Neural crest cell (in vitro differentiated cells): ENCODE data around the gene KIF5A. TPM values are rescaled to one million over a fixed set of nuclear protein-coding genes. Genes with fewer than 3 reads are reported as not detected.

Source experiments
- DNase-seq: peaks from one replicate; pipeline ENCODE4 v3.0.0; 2021; ENCODE audit warnings: low read depth, mixed read lengths, low spot score
- H3K27ac Mint-ChIP-seq: one replicate; pipeline ENCODE4 v1.8.0; 2021; ENCODE audit warnings: mild to moderate bottlenecking, mixed read lengths; ENCODE audit not compliant: unreplicated experiment
- H3K27me3 Mint-ChIP-seq: 2 replicates; pipeline ENCODE4 v1.8.0; 2021; ENCODE audit warnings: low read depth, mild to moderate bottlenecking, mixed read lengths
- H3K36me3 Mint-ChIP-seq: 2 replicates; pipeline ENCODE4 v1.8.0; 2021; ENCODE audit warnings: low read depth, mild to moderate bottlenecking, mixed read lengths
- H3K4me1 Mint-ChIP-seq: 2 replicates; pipeline ENCODE4 v1.8.0; 2021; ENCODE audit warnings: mixed read lengths
- H3K4me3 Mint-ChIP-seq: one replicate; pipeline ENCODE4 v1.8.0; 2021; ENCODE audit warnings: mild to moderate bottlenecking, mixed read lengths
- H3K9me3 Mint-ChIP-seq: 2 replicates; pipeline ENCODE4 v1.8.0; 2021; ENCODE audit warnings: mixed read lengths
- total RNA-seq: library from RNA; stranded (reverse); gene quantifications from 2 replicates; pipeline ENCODE4 v1.2.1, GENCODE V29; 2021
- TF ChIP-seq, protein P1 (sequence below): fragments of 200-600 bp; sonication (generic); conservative IDR thresholded peaks from 2 replicates; pipeline ENCODE4 v1.5.0; 2021; ENCODE audit warnings: antibody characterized with exemption, mild to moderate bottlenecking

KIF5A gene
- total RNA-seq, 1 donor from 2014 or later: 20.8 TPM

DNA sequence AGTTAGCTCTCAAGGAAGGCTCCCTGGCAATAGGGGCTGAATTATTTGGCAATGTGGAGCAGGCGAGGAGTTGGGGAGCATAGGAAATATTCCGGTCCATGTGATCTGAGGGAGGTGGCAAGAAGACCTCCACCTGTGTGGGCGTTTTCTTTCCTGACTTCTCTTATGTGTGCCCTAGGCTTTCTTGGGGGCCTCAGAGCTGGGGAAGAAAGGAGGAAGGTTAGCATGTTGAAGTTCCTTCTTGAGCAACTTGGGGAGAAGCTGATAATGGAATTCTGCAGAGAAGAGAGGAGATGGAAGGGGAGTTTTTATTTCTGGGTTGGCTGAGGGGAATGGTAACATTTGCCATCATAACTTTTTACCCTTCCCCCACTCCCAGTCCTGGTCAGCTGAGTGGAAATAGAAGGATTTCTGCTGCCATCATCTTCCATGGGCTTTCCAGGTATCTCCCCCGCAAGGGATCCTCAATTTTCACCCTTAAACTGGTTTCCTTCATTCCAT lies 56.0 kb downstream of the KIF5A start:
- Mint-ChIP-seq H3K36me3 (peaks cover 19% of the 10 kb centered on the region), H3K9me3 (no peaks in the 10 kb centered on the region), H3K4me3 (peak overlapping the region; percentile 95), H3K4me1 (peaks cover 43% of the 10 kb centered on the region), H3K27ac (peak overlapping the region; percentile 82), H3K27me3 (peaks cover 3% of the 10 kb centered on the region)
- DNase-seq: no peak
- TF ChIP-seq, protein P1, sequence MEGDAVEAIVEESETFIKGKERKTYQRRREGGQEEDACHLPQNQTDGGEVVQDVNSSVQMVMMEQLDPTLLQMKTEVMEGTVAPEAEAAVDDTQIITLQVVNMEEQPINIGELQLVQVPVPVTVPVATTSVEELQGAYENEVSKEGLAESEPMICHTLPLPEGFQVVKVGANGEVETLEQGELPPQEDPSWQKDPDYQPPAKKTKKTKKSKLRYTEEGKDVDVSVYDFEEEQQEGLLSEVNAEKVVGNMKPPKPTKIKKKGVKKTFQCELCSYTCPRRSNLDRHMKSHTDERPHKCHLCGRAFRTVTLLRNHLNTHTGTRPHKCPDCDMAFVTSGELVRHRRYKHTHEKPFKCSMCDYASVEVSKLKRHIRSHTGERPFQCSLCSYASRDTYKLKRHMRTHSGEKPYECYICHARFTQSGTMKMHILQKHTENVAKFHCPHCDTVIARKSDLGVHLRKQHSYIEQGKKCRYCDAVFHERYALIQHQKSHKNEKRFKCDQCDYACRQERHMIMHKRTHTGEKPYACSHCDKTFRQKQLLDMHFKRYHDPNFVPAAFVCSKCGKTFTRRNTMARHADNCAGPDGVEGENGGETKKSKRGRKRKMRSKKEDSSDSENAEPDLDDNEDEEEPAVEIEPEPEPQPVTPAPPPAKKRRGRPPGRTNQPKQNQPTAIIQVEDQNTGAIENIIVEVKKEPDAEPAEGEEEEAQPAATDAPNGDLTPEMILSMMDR: no peak

DNA sequence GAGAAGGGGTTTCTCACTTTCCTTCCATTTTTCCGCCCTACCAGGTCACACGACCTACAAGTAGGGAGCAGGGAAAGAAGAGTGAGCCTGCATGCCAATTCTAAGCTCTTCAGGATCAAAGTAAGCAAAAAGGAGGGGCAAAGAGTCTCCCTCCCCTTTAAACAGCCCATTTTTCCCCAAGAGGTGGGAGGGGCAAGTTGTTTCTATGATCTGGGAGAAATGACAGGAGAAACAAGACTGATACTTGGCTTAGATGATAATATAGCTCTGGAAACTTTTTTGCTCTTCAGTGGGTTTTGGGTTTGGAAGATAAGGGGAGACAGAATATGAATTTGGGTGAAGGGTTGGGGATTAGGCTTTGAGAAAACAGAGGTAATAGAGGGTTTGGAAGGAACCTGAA lies 56.6 kb downstream of the KIF5A start:
- Mint-ChIP-seq H3K4me1 (peaks cover 43% of the 10 kb centered on the region), H3K27ac (no peak overlapping the region), H3K9me3 (no peaks in the 10 kb centered on the region), H3K36me3 (peaks cover 17% of the 10 kb centered on the region), H3K27me3 (peaks cover 3% of the 10 kb centered on the region), H3K4me3 (peak overlapping the region; percentile 95)
- TF ChIP-seq, protein P1: no peak
- no peak for DNase-seq

DNA sequence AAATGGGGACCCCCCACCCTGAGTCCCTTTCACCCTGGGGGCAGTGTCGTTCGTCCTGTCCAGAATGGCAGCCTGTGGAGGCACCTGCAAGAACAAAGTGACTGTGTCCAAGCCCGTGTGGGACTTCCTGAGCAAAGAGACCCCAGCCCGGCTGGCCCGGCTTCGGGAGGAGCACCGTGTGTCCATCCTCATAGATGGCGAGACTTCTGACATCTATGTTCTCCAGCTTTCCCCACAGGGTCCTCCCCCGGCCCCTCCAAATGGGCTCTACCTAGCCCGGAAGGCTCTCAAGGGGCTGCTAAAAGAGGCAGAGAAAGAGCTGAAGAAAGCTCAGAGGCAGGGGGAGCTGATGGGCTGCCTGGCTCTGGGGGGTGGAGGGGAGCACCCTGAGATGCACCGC lies 57.0 kb downstream of the KIF5A start:
- DNase-seq: no peak
- peaks cover 43% of the 10 kb centered on the region for H3K4me1 Mint-ChIP-seq
- peaks cover 13% of the 10 kb centered on the region for H3K36me3 Mint-ChIP-seq
- TF ChIP-seq, protein P1: no peak
- peaks cover 3% of the 10 kb centered on the region for H3K27me3 Mint-ChIP-seq
- H3K4me3 Mint-ChIP-seq: peak overlapping the region; percentile 95
- H3K9me3 Mint-ChIP-seq: no peaks in the 10 kb centered on the region
- H3K27ac Mint-ChIP-seq: no peak overlapping the region

DNA sequence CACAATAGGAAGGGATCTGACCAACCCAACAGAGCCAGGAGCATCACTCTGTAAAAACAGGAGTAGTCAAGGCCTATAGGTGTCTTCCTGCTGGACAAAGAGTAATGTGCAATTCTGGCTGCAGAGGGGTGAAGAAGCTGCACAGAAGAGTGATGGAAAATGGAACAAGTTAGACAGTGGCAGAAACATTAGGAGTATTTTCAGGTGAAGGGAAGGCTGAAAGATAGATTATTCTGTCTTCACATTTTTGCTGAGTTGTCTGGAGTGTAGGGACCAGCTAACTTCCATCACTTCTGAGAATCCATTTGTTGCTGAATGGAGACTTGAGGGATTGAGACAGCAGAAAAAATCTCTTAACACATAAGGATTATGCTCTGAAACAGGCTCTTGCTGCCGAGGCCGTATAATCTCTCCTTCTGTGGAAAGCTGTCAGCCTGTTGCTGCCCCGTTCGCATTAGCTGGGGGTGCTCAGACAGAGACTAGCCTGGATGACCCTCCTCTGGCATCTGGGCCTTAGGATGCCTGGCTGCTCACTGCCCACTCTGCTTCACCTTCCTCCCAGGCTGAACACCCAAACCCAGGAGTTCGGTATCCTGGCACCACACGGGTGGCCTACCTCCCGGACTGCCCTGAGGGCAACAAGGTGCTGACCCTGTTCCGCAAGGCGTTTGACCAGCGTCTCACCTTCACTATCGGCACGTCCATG lies 58.3 kb downstream of the KIF5A start:
- peaks cover 51% of the 10 kb centered on the region for H3K4me1 Mint-ChIP-seq
- peak overlapping the region; percentile 88 for H3K4me3 Mint-ChIP-seq
- DNase-seq: no peak
- H3K9me3 Mint-ChIP-seq: no peaks in the 10 kb centered on the region
- H3K36me3 Mint-ChIP-seq: peaks cover 7% of the 10 kb centered on the region
- no peak overlapping the region for H3K27ac Mint-ChIP-seq
- H3K27me3 Mint-ChIP-seq: peaks cover 3% of the 10 kb centered on the region
- TF ChIP-seq, protein P1: no peak

DNA sequence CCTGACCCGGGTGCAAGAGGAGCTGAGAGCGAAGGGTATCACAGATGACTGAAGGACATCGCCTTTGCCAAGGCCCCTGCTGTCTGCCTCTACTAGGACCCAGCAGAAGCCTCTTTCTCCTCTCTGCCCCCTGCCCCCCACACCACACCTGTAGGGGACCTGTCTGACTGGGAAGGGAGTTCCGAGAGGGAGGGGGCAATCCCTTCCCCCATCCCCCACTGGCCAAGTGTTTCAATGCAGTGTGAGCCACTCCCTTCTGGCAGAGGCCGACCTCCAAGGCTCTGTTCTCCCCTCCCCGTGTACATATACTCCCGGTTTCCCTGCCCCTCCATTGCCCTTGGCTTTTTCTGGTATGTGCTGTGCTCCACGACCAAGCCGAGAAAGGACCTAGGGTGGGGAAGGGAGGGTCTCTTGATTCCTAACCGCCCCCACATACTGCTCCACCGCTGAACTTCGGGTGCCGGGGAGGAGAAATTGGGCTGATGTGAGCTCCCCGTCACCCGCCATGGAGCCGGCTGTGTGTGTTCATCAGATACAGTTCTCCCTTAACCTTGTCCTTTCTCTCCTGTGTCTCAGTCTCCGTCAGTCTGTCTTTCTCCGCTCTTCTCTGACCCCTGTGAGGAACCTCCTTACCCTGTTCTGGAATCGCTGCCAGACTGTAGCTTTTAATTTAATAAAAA lies 59.4 kb downstream of the KIF5A start:
- H3K4me1 Mint-ChIP-seq: peaks cover 46% of the 10 kb centered on the region

More for the DNA sequence above, 59.4 kb downstream of the KIF5A start:
- H3K27ac Mint-ChIP-seq: no peak overlapping the region
- peak overlapping the region; percentile 88 for H3K4me3 Mint-ChIP-seq
- TF ChIP-seq, protein P1: no peak
- H3K27me3 Mint-ChIP-seq: peaks cover 3% of the 10 kb centered on the region
- H3K36me3 Mint-ChIP-seq: peaks cover 9% of the 10 kb centered on the region
- no peaks in the 10 kb centered on the region for H3K9me3 Mint-ChIP-seq
- no peak for DNase-seq
